Panc1 (cell line): ENCODE results near the gene MVK. TPM values are rescaled to one million over a fixed set of nuclear protein-coding genes. Genes with fewer than 3 reads are reported as not detected.

Source experiments
- ATAC-seq: fragments of 200-7000 bp; cut with Tn5 transposase; 2 replicates; pipeline ENCODE4 v1.9.1; 2020; ENCODE audit warnings: mild to moderate bottlenecking, moderate library complexity
- BruUV-seq: library from RNA; stranded (reverse); fragments of 400-500 nt; replicated peaks from 2 replicates; lab custom pipeline; 2021; lab: Mats Ljungman, UMichigan
- CTCF ChIA-PET: fragments of 300-600 bp; sonication (Branson Sonifier 250); formaldehyde crosslinking; loops from one replicate; lab custom pipeline; 2022; ENCODE audit warnings: antibody characterized with exemption; lab: Charles Lee
- POLR2A ChIA-PET: fragments of 300-600 bp; sonication (Branson Sonifier 250); formaldehyde crosslinking; loops from one replicate; lab custom pipeline; 2022; ENCODE audit warnings: antibody characterized with exemption; lab: Charles Lee
- DNase-seq: peaks from one replicate; pipeline ENCODE4 v3.0.0-alpha.2; 2010; ENCODE audit warnings: low read depth, low spot score
- H3K27ac ChIP-seq: 2 replicates; pipeline ENCODE4 v1.5.1; 2011; ENCODE audit warnings: mild to moderate bottlenecking, low read length, inconsistent platforms
- H3K27me3 ChIP-seq: fragments of 200-500 bp; sonication (Bioruptor generic); 2 replicates; pipeline ENCODE4 v1.6.0; 2014; ENCODE audit warnings: low read length, inconsistent platforms; ENCODE audit not compliant: control insufficient read depth, insufficient read depth
- H3K36me3 ChIP-seq: fragments of 200-500 bp; sonication (Bioruptor generic); 2 replicates; pipeline ENCODE4 v1.5.1; 2014; ENCODE audit warnings: inconsistent platforms, mild to moderate bottlenecking, low read length, moderate library complexity; ENCODE audit not compliant: control insufficient read depth, insufficient read depth
- H3K4me1 ChIP-seq: 2 replicates; pipeline ENCODE4 v1.5.1; 2011; ENCODE audit warnings: inconsistent platforms, mild to moderate bottlenecking, low read length, moderate library complexity; ENCODE audit not compliant: control insufficient read depth, insufficient read depth
- H3K4me3 ChIP-seq, 2 experiments: 2 replicates each; pipeline ENCODE4 v1.5.1; 2011 to 2012; ENCODE audit warnings: low read depth in 2 of 2, low read length in 2 of 2, mild to moderate bottlenecking in 2 of 2, inconsistent platforms in 1 of 2, moderate library complexity in 1 of 2
- H3K9me3 ChIP-seq: fragments of 200-500 bp; sonication (Bioruptor generic); 2 replicates; pipeline ENCODE4 v1.5.1; 2014; ENCODE audit warnings: low read depth, mild to moderate bottlenecking, inconsistent platforms, low read length, moderate library complexity; ENCODE audit not compliant: control insufficient read depth, insufficient read depth
- CTCF ChIP-seq: fragments of 450-650 bp; IDR thresholded peaks from 2 replicates; pipeline ENCODE4 v1.5.1; 2017; ENCODE audit warnings: mild to moderate bottlenecking
- POLR2AphosphoS5 ChIP-seq: IDR thresholded peaks from 2 replicates; pipeline ENCODE4 v1.6.1; 2012; ENCODE audit warnings: mild to moderate bottlenecking, low read depth, low read length, moderate library complexity
- REST ChIP-seq, 2 experiments: IDR thresholded peaks; 2 replicates each; pipeline ENCODE4 v1.6.1; 2011 to 2012; ENCODE audit warnings: low read depth in 2 of 2, control low read depth in 1 of 2, low read length in 1 of 2, mild to moderate bottlenecking in 1 of 2, moderate library complexity in 1 of 2; ENCODE audit not compliant: insufficient read depth in 1 of 2
- SIN3A ChIP-seq: IDR thresholded peaks from 2 replicates; pipeline ENCODE4 v1.6.1; 2012; ENCODE audit warnings: low read depth, mild to moderate bottlenecking, low read length, moderate library complexity, borderline replicate concordance; ENCODE audit not compliant: insufficient read depth
- TCF7L2 ChIP-seq: IDR thresholded peaks from 2 replicates; pipeline ENCODE4 v1.6.1; 2011; ENCODE audit warnings: mild to moderate bottlenecking, low read depth, low read length, inconsistent platforms
- in situ Hi-C: cut with HindIII; loops from 2 replicates; pipeline ENCODE4 v1.10.0; 2016; ENCODE audit warnings: low sequenced_read_pairs, low pct_unique_long_range_greater_than_20kb
- intact Hi-C: fragments of 100-400 bp; cut with micrococcal nuclease; formaldehyde crosslinking; loops from one replicate; pipeline ENCODE4 v1.10.0; 2022; ENCODE audit not compliant: unreplicated experiment
- total RNA-seq: library from RNA; stranded (reverse); gene quantifications from one replicate; pipeline ENCODE4 v1.2.1, GENCODE V29; 2021; ENCODE audit not compliant: unreplicated experiment

Gene MVK
- total RNA-seq, 1 experiment from 2014 or later: 41.6 TPM

- Histone ChIP-seq H3K27me3 (no peaks in the 10 kb centered on the region), H3K36me3 (no peaks in the 10 kb centered on the region), H3K27ac (no peak overlapping the region), H3K4me1 (no peaks in the 10 kb centered on the region), H3K9me3 (no peaks in the 10 kb centered on the region), H3K4me3 (no peak overlapping the region)
- in situ Hi-C loops: no loop called here
- intact Hi-C loops: no loop called here
- ChIA-PET POLR2A (no interaction called here), CTCF (no interaction called here)
- DNase-seq: no peak
- TF ChIP-seq POLR2AphosphoS5 (no peak), REST (IDR thresholded peaks at IDR 0.05; ENCODE audit: insufficient read depth in 1 of 2, low read depth in 2 of 2, low read length in 1 of 2) (no peak), CTCF (no peak), TCF7L2 (no peak), SIN3A (no peak)
- no TSS peak for BruUV-seq
- ATAC-seq: no peak
Observed at GRCh38 chr12:109542014-109542413, 31.6 kb upstream of the MVK start.

- ChIA-PET POLR2A (no interaction called here), CTCF (no interaction called here)
- no peak overlapping the region for H3K27ac ChIP-seq
- in situ Hi-C loops (no loop called here), intact Hi-C loops (no loop called here)
- no peak overlapping the region for H3K4me3 ChIP-seq
- no peaks in the 10 kb centered on the region for H3K4me1 ChIP-seq
- DNase-seq: no peak
- TF ChIP-seq TCF7L2: no peak
- no peak for TF ChIP-seq CTCF
- TF ChIP-seq SIN3A: no peak
- TF ChIP-seq REST (IDR thresholded peaks at IDR 0.05; ENCODE audit: insufficient read depth in 1 of 2, low read depth in 2 of 2, low read length in 1 of 2): no peak
- no peak for TF ChIP-seq POLR2AphosphoS5
- ATAC-seq: no peak
- H3K27me3 ChIP-seq: no peaks in the 10 kb centered on the region
- no TSS peak for BruUV-seq
- no peaks in the 10 kb centered on the region for H3K36me3 ChIP-seq
- H3K9me3 ChIP-seq: no peaks in the 10 kb centered on the region
Observed at GRCh38 chr12:109542876-109543275, 30.7 kb upstream of the MVK start.
